Esophagus mucosa (tissue), 1 donor: ENCODE results near the gene ZBTB7A. TPM values are rescaled to one million over a fixed set of nuclear protein-coding genes. Genes with fewer than 3 reads are reported as not detected.

Experiments used
- ATAC-seq: fragments of 200-7000 bp; cut with Tn5 transposase; one replicate; pipeline ENCODE4 v1.9.1; 2020
- total RNA-seq: library from RNA; stranded (reverse); gene quantifications from one replicate; pipeline ENCODE4 v1.2.4, GENCODE V29; 2023
- donor health status: DM: yes; HTN: yes; CAD: no.

Gene ZBTB7A
- total RNA-seq, 1 donor from 2014 or later = 53.7 TPM

GRCh38 chr19:4093643-4094175 is 27.0 kb upstream of the ZBTB7A start:
- ATAC-seq = no peak

- no peak for ATAC-seq
These were observed 23.9 kb upstream of the ZBTB7A start for GRCh38 chr19:4090356-4091220.

GRCh38 chr19:4089946-4090345 is 23.2 kb upstream of the ZBTB7A start:
- ATAC-seq = no peak

- peak; percentile 25 for ATAC-seq
These were observed 22.8 kb upstream of the ZBTB7A start for GRCh38 chr19:4089400-4089908.

GRCh38 chr19:4088975-4089374 is 22.3 kb upstream of the ZBTB7A start:
- no peak for ATAC-seq

- no peak for ATAC-seq
These were observed 21.3 kb upstream of the ZBTB7A start for GRCh38 chr19:4087787-4088679.

GRCh38 chr19:4086411-4086867 is 19.7 kb upstream of the ZBTB7A start:
- no peak for ATAC-seq

- ATAC-seq = no peak
These were observed 17.8 kb upstream of the ZBTB7A start for GRCh38 chr19:4084547-4084877.

GRCh38 chr19:4083677-4084546 is 17.2 kb upstream of the ZBTB7A start:
- peak; percentile 83 for ATAC-seq

GRCh38 chr19:4082172-4082571 is 15.5 kb upstream of the ZBTB7A start:
- no peak for ATAC-seq

- peak; percentile 47 for ATAC-seq
These were observed 14.9 kb upstream of the ZBTB7A start for GRCh38 chr19:4081441-4082129.

- no peak for ATAC-seq
These were observed 13.8 kb upstream of the ZBTB7A start for GRCh38 chr19:4080473-4080872.

- peak; percentile 14 for ATAC-seq
These were observed 11.3 kb upstream of the ZBTB7A start for GRCh38 chr19:4077800-4078684.

GRCh38 chr19:4077007-4077374 is 10.3 kb upstream of the ZBTB7A start:
- ATAC-seq = no peak

GRCh38 chr19:4075373-4075772 is 8.7 kb upstream of the ZBTB7A start:
- ATAC-seq = peak; percentile 19

- no peak for ATAC-seq
These were observed 4.9 kb upstream of the ZBTB7A start for GRCh38 chr19:4071610-4072009.

GRCh38 chr19:4069331-4069959 is 2.7 kb upstream of the ZBTB7A start:
- ATAC-seq = no peak

- ATAC-seq = no peak
These were observed 1.6 kb upstream of the ZBTB7A start for GRCh38 chr19:4068047-4068966.
